Frontal cortex (tissue), 4 donors: ENCODE results near the gene ATG4D. TPM values are rescaled to one million over a fixed set of nuclear protein-coding genes. Genes with fewer than 3 reads are reported as not detected.
A peak's percentile ranks its signal among the peaks of the same experiment; 100 is the strongest.
"Not testable (repeated sequence)": the region's sequence is repeated elsewhere in the genome, so short reads cannot be mapped to it uniquely, and the experiment has no call there.

ENCODE experiments used
- DNase-seq, 2 donors: peaks; one replicate each; pipeline ENCODE4 v3.0.0; 2012; ENCODE audit warnings: low spot score in 2 of 2
- FAIRE-seq: peaks from 2 replicates; lab custom pipeline; 2012; peaks lifted over from hg19 to GRCh38; lab: Jason Lieb, UNC
- total RNA-seq: library from RNA; depleted of rRNA; stranded (reverse); fragments of >200 nt; gene quantifications from one replicate; pipeline ENCODE4 v1.2.3, GENCODE V29; 2014
- donor health status: control.
- donor health status: control.
- donor health status: control.

Gene ATG4D
- total RNA-seq, 1 donor from 2014 or later: 7.3 TPM

DNA sequence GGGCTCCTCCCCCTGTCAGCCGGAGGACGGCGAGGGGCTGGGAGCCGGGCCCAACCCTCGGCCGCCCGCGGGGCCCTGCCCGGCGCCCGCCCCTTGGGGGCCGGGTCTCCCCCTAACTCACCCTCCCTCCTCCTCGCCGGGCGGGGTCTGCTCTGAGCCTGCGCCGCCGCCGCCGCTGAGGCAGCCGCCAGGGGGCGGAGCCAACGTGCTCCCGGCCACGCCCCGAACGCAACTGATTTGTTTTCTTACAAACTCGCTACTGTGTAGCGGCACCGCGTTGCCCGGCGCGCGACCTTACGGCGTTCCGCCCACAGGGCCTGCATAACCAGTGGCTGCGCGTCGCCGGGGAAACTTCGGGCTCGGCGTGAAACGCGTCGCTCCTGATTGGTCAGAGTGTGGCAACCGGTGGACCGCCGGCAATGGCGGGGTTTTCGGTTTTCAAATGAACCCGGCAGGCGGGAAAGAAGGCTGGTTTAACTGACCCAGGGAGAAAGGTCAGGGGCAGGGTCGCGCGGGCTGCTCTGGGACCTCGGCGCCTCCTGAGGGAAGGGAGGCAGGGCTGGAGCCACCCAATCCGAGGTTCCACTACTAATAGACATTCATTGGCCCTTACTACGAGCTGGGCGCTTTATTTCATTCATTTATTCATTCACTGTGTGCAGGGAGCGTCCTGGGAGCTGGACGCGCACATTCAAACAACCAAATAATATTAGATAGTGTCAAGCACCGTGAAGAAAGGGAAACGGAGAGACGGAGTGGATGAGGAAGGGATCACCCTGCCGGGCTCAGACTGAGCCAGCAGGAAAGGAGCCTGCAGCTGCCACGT, 25.3 kb downstream of the ATG4D start, which contains the start of gene CDKN2D:
TSS of gene CDKN2D (minus strand) at position 154 of the 826 bp plus-strand sequence. CDS start 326 bp downstream, outside the sequence.
- DNase-seq: peak; percentile 91 to 94
- peak; percentile 82 for FAIRE-seq

DNA sequence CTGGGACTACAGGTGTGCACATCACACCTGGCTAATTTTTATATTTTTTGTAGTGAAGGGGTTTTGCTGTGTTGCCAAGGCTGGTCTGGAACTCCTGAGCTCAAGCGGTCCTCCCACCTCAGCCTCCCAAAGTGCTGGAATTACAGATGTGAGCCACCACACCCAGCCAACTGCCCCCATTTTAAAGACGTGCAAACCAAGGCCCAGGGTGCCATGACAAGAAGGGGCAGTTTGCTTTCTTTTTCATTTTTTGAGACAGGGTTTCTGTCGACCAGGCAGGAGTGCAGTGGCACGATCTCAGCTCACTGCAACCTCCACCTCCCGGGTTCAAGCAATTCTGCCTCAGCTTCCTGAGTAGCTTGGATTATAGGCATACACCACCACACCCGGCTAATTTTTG, 30.1 kb downstream of the ATG4D start:
- not testable (repeated sequence) for FAIRE-seq, DNase-seq

DNA sequence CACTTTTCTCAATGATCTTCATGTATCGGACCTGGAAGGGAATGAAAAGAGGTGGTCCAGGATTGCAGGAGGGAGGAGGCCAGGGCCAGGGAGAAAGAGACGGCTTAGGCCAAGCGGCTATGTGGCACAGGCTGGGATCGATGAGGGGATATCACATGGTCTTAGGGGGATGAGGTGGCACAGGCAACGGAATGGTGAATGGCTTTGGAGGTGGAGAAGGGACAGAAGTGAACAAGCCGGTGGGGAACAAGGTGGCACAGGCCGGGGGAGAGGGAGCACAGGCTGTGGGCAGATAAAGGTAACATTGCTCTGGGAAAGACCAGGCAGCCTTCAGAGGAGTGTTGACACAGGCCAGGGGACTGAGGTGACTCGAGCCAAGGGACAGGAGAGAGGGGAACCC, 30.8 kb downstream of the ATG4D start:
- FAIRE-seq: no peak
- no peak for DNase-seq

DNA sequence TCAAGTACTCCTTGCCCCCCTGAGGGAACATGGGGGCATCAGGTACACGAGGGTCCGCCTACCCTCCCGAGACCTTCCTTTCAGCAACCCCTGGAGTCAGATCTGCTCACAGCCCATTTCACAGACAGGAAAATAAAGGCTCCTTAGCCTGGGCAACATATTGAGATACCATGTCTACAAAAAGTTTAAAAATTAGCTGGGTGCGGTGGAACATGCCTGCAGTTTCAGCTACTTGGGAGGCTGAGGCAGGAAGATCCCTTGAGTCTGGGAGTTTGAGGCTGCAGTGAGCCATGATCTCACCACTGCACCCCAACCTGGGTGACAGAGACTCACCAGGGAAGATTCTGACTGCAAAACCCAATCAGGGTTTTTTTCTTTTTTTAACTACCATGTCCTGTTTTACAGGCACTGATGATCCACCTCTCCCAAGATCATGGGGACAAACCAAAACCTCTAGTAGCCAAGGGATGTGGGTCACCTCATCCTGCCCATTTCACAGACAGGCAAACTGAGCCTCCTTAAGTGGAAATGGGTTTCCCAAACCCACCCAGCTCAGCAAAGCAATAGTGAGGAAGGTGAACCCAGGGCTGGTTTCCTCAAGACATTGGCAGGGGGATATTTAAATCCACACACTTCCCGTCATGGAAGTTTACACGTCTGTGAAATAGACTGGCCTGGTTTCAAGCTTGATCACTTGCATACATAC, 31.5 kb downstream of the ATG4D start:
- FAIRE-seq (no peak), DNase-seq (no peak)

DNA sequence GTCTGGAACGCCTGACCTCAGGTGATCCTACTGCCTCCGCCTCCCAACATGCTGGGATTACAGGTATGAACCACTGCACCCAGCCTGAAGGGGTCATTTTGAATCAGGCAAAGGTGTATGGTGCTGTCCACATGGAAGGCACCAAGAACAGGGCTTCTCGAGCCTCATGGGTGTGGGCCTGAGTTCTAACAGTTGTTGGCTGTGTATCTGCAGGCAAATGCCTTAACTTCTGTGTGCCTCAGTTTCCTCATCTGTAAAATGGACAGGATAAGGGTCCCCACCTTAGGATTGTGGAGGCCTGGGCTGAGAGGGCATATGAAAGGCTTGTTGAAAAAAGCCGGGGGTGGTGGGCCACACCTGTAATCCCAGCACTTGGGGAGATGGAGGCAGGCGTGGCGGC, 34.2 kb downstream of the ATG4D start:
- no peak for FAIRE-seq

DNA sequence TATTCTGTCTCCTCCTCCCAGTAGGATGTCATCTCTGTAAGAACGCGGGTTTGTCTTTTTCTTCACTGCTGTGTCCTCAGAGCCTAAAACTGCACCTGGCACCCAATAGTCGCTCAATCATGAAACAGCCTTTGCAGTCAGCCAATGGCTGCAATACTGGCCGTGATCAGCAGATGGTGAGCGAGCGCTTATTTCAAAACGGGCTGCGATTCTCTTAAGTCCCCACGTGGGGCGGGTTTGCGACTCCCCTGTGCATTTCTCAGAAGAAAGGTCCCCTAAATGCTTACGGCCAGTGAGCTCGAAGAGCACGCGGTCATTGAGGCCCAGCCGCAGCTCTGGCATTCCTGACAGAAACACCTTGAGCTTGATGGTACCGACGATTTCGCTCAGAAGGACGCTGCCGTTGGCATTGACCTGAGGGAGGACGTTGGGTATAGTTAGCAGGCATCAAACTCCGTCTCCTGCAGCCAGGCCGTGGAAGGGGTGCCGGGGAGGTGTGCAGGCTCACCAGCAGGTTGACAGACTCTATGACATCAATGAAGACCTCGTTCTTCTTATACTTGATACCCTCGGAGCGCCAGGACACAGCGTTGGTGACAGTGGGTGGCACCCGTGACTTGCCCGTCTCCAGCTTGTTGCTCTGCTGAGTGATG, 37.4 kb downstream of the ATG4D start:
- peak; percentile 68 to 85 for DNase-seq
- FAIRE-seq: no peak

More for the DNA sequence above, 34.2 kb downstream of the ATG4D start:
- DNase-seq: no peak

DNA sequence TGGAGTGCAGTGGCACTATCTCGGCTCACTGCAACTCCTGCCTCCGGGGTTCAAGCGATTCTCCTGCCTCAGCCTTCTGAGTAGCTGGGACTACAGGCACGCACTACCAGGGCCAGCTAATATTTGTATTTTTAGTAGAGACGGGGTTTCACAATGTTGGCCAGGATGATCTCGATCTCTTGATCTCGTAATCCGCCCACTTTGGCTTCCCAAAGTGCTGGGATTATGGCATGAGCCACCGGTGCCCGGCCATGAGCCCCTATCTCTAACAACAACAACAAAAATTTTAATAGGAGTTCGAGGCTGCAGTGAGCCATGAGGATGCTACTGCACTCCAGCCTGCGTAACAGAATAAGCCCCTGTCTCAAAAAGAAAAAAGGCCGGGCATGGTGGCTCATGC, 38.4 kb downstream of the ATG4D start:
- DNase-seq (no peak), FAIRE-seq (no peak)

DNA sequence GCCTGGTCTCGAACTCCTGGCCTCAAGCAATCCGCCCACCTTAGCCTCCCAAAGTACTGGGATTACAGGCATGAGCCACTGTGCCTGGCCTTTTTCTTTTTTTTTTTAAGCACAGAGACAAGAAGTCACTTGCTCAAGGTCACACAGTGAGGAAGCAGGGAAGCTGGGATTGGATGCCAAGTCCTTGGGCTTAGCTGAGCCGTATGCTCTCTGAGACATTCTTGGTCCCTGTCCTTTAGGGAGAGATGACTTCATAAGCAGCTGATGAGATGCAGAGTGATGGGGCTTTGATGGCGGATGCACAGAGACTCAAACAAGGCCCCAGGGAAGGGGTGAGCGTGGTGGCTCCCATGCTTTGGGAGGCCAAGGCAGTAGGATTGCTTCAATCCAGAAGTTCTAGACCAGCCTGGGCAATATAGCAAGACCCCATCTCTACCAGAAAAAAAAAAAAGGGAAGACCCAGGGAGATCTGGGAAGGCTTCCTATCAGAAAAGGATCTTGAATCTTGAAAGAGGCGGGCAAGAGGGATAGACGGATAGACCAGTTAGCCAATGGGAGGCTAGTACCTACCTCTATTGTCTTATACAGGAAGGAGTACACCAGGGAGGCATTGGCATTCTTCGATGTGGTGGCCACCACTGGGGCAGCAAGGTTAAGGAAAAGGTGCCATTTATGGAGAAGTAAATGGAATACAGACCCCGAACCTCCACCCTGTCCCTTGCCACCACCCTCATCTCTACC, 39.5 kb downstream of the ATG4D start:
- FAIRE-seq (no peak), DNase-seq (no peak)

DNA sequence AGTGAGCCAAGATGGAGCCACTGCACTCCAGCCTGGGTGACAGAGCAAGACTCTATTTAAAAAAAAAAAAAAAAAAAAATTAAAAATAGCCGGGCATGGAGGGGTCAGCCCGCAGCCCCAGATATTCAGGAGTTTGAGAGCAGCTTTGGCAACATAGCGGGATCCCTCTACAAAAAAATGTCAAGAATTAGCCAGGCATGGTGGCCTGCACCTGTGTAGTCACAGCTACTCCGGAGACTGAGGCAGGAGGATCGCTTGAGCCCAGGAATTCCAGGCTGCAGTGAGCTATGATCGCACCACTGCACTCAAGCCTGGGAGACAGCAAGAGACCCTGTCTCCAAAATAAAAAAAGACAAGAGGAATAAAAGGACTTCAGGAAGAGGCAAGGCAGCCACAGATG, 42.7 kb downstream of the ATG4D start:
- DNase-seq (no peak), FAIRE-seq (no peak)

DNA sequence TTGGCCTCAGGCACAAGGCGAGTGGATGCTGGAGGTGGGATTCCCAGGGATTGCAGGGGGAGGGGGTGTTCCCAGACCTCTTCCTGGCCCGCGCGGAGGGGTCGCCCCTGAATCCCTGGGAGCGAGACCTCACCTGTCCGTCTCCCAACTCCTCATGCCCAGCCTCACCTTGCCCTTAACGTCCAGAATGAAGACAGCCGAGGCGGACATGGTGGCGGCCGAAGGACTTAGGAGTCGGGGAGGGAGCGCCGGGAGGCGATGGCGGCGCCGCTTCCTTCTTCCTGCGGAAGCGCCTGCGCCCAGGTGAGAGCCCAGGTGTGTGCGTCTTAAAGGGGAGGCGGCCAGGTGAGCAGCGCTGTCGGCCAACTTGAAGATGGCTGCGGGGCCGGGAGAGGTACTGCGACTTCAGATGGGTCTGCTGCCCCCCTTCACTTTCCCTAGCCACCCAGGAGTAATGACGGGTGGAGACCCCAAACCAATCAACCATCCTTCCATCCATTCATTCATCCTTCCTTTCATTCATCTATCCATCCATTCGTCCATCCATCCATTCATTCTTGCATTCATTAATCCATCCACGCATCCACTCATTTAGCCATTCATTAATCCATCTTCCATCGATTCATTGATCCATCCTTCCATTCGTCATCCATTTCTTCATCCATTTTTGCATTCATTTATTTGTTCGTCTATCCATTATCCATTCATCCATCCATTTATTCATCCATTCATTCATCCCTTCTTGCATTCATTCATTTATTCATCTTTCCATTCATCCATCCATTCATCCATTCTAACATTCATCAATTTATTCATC, 43.5 kb downstream of the ATG4D start, which contains the start of gene AP1M2:
TSS of gene AP1M2 (minus strand) at position 291 of the 817 bp plus-strand sequence. CDS start at position 210, 81 bp downstream.
- FAIRE-seq (no peak), DNase-seq (no peak)

DNA sequence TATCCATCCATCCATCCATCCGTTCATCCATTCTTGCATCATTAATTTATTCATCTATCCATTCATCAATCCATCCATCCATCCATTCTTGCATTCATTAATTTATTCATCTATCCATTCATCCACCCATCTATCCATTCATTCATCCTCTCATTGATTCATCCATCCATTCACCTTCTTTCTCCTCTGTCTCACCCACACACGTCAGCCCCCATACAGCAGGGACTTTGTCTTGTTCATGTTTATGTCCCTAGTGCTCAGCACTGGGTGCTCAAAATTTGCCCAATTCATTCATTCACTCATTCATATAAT, 44.1 kb downstream of the ATG4D start:
- DNase-seq (no peak), FAIRE-seq (no peak)

DNA sequence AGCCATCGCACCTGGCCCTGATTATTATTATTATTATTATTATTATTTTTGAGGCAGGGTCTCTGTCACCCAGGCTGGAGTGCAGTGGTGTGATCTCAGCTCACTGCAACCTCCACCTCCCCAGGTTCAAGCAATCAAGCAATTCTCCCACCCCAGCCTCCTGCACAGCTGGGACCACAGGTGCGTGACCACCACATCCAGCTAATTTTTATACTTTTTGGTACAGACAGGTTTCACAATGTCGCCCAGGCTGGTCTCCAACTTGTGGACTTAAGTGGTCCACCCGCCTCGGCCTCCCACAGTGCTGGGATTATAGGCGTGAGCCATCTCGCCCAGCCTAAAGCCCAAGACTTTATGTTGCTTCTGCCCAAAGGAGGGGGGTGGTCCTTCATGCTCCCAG, 49.4 kb downstream of the ATG4D start:
- DNase-seq: no peak
- no peak for FAIRE-seq

DNA sequence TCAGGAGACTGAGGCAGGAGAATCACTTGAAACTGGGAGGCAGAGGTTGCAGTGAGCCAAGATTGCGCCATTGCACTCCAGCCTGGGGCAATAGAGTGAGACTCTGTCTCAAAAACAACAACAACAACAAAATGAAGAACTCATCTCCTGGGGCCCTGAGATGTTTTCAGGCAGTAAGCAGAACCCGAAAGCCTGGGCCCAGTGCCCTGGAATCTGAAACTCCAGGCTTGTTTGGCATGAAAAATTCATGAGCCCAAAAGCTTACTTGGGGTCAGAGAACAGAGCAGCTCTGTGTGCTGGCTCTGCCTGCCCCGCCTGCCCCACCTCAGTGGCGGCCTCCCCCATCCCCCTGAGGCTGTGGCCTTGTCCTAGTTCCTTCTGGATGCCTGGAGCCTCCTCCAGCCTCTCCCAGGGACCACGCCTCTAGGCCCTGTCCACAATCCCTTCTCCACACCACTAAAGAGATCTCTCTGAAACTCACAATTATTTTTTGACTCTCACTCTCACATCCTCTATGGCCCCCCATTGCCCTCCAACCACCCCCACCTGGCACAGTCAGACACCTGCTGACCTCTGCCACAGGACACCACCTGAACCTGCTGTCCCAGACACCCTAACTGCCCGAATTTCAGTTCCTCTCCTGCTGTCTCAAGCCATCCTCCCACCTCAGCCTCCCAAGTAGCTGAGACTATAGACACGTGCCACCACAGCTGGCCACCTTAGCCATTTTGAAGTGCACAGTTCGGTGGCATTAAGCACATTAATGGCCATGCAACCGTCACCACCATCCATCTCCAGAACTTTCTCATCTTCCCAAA, 50.3 kb downstream of the ATG4D start:
- DNase-seq: peak in 1 of 2 donors; percentile 37
- FAIRE-seq: no peak

DNA sequence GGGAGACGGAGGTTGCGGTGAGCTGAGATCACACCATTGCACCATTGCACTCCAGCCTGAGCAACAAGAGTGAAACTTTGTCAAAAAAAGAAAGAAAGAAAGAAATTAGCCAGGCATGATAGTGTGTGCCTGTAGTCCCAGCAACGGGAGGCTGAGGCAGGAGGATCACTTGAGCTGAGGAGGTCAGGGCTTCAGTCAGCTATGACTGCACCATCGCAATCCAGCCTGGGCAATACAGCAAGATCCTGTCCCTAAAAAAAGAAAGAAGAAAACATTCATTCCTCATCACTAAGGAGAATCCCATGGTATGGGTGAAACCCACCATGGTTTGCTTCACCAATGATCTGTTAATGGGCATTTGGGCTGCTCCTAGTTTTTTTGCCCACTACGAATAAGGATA, 56.4 kb downstream of the ATG4D start:
- no peak for FAIRE-seq
- DNase-seq: no peak

DNA sequence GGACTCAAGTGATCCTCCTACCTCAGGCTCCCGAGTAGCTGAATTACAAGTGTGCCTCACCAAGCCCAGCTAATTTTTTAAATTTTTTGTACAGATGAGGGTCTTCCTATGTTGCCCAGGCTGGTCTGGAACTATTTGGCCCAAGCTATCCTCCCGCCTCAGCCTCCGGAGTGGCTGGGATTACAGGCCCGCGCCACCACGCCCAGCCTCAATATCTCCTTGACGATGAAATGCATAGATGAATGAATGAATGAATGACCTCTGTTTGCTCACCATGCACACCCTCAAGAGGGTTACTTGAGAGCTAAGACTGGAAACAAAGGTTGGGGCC, 58.3 kb downstream of the ATG4D start:
- no peak for DNase-seq
- FAIRE-seq: no peak

DNA sequence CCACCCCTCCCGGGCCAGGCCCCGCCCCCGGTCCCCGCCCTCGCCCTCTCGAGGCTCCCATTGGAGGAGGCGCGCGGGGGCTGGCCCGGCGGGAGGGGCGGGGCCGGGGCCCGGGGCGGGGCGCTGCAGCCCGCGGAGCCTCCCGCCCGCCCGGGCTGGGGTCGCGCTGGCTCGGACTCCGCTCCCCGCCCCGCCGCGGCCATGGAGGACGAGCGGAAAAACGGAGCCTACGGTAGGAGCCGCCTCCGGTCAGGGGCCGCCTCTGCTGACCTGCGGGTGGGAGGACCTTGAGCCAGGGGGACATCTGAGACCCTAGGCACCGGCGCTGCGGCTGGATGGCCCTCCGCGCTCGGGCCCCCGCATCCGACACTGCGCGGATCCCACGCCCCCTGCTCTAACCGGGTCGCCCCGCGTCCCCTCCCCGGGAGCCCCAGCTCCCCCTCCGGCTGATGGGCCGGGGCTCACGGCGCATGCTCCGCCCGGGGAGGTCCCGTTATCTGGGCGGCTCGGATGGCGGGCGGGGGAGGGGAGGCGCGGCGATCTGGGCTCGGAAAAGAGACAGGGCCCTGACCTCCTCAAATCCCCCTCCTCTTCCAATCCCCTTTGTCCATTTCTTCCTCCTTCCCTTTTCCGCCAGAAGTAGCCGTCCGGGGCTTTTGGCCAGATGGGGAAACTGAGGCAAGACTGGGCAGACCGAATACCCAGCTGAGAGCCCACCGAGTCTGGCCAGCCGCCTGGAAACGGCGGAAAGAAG, 58.8 kb downstream of the ATG4D start:
- FAIRE-seq: no peak
- peak; percentile 97 to 99 for DNase-seq
